GM23338 (cell line): ENCODE measurements around the gene SCFD1. TPM values are rescaled to one million over a fixed set of nuclear protein-coding genes. Genes with fewer than 3 reads are reported as not detected.

Experiments used
- ATAC-seq: fragments of 200-7000 bp; cut with Tn5 transposase; 3 replicates; pipeline ENCODE4 v1.9.1; 2020
- DNase-seq: peaks from one replicate; pipeline ENCODE4 v3.0.0-alpha.2; 2015; ENCODE audit warnings: low spot score
- H2AFZ ChIP-seq: fragments of 200-600 bp; sonication (generic); 2 replicates; pipeline ENCODE4 v1.8.0; 2016; ENCODE audit warnings: antibody characterized with exemption, mild to moderate bottlenecking, moderate library complexity
- H3F3A ChIP-seq: fragments of 200-600 bp; sonication (generic); replicated peaks from 2 replicates; pipeline ENCODE4 v1.8.0; 2017; ENCODE audit warnings: antibody characterized with exemption, mixed run types, low read depth
- H3K27ac ChIP-seq: fragments of 200-600 bp; sonication (generic); 2 replicates; pipeline ENCODE4 v1.6.1; 2016; ENCODE audit warnings: low read depth
- H3K27me3 ChIP-seq: fragments of 200-600 bp; sonication (generic); 2 replicates; pipeline ENCODE4 v1.8.0; 2016; ENCODE audit warnings: mild to moderate bottlenecking, mixed run types, moderate library complexity; ENCODE audit not compliant: insufficient read depth
- H3K36me3 ChIP-seq: fragments of 200-600 bp; sonication (generic); 2 replicates; pipeline ENCODE4 v1.8.0; 2016; ENCODE audit warnings: mild to moderate bottlenecking; ENCODE audit not compliant: insufficient read depth
- H3K4me1 ChIP-seq: fragments of 200-600 bp; sonication (generic); 2 replicates; pipeline ENCODE4 v1.8.0; 2016; ENCODE audit warnings: mild to moderate bottlenecking, moderate library complexity; ENCODE audit not compliant: insufficient read depth
- H3K4me2 ChIP-seq: fragments of 200-600 bp; sonication (generic); 2 replicates; pipeline ENCODE4 v1.7.1; 2017; ENCODE audit warnings: mixed run types
- H3K4me3 ChIP-seq: fragments of 200-600 bp; sonication (generic); 2 replicates; pipeline ENCODE4 v1.6.1; 2016; ENCODE audit warnings: mixed run types
- H3K79me2 ChIP-seq: fragments of 200-600 bp; sonication (generic); replicated peaks from 2 replicates; pipeline ENCODE4 v1.8.0; 2017; ENCODE audit warnings: mild to moderate bottlenecking; ENCODE audit not compliant: insufficient read depth
- H3K9me2 ChIP-seq: fragments of 200-600 bp; sonication (generic); 2 replicates; pipeline ENCODE4 v1.8.0; 2017; ENCODE audit not compliant: insufficient read depth
- H4K20me1 ChIP-seq: fragments of 200-600 bp; sonication (generic); replicated peaks from 2 replicates; pipeline ENCODE4 v1.8.0; 2017; ENCODE audit warnings: mild to moderate bottlenecking; ENCODE audit not compliant: insufficient read depth
- H3K27ac Mint-ChIP-seq: 2 replicates; pipeline ENCODE4 v1.8.0; 2020; ENCODE audit warnings: inconsistent platforms, mild to moderate bottlenecking, moderate library complexity, mixed read lengths
- H3K27me3 Mint-ChIP-seq: 3 replicates; pipeline ENCODE4 v1.8.0; 2022; ENCODE audit warnings: low read depth, mild to moderate bottlenecking, moderate library complexity, mixed read lengths, inconsistent platforms; ENCODE audit not compliant: insufficient read depth, poor library complexity
- H3K36me3 Mint-ChIP-seq: 3 replicates; pipeline ENCODE4 v1.8.0; 2021; ENCODE audit warnings: low read depth, mild to moderate bottlenecking, inconsistent platforms, moderate library complexity, mixed read lengths
- H3K4me1 Mint-ChIP-seq: 3 replicates; pipeline ENCODE4 v1.8.0; 2020; ENCODE audit warnings: mild to moderate bottlenecking, inconsistent platforms, mixed read lengths
- H3K4me3 Mint-ChIP-seq: 3 replicates; pipeline ENCODE4 v1.8.0; 2021; ENCODE audit warnings: moderate library complexity, mild to moderate bottlenecking, inconsistent platforms, mixed read lengths
- H3K9me3 Mint-ChIP-seq: 3 replicates; pipeline ENCODE4 v1.8.0; 2020; ENCODE audit warnings: moderate library complexity, mild to moderate bottlenecking, inconsistent platforms, mixed read lengths
- CREB1 ChIP-seq: fragments of 250-450 bp; sonication (Bioruptor Pico); IDR thresholded peaks from 2 replicates; pipeline ENCODE4 v1.5.0; 2020; ENCODE audit warnings: low read depth, mild to moderate bottlenecking, moderate library complexity
- CTCF ChIP-seq, 2 experiments: fragments of 200-600 bp in 1 of 2; sonication (generic) in 1 of 2; conservative IDR thresholded peaks; 2 replicates each; pipeline versions ENCODE4 v1.5.1 to v1.6.1; 2016 to 2017; ENCODE audit warnings: antibody characterized with exemption in 2 of 2, low read depth in 2 of 2, mild to moderate bottlenecking in 2 of 2, moderate library complexity in 1 of 2
- EZH2 ChIP-seq: fragments of 200-600 bp; sonication (generic); IDR thresholded peaks from one replicate; pipeline ENCODE4 v1.8.0; 2017; ENCODE audit warnings: antibody characterized with exemption, mild to moderate bottlenecking, low read depth; ENCODE audit not compliant: unreplicated experiment
- EZH2phosphoT487 ChIP-seq: fragments of 200-600 bp; sonication (generic); IDR thresholded peaks from one replicate; pipeline ENCODE4 v1.8.1; 2018; ENCODE audit warnings: antibody characterized with exemption; ENCODE audit not compliant: unreplicated experiment
- STAT1 ChIP-seq: IDR thresholded peaks from one replicate; pipeline ENCODE4 v1.6.1; 2016; ENCODE audit warnings: antibody characterized with exemption; ENCODE audit not compliant: unreplicated experiment
- ZNF114 ChIP-seq: fragments of 250-450 bp; sonication (Bioruptor Pico); IDR thresholded peaks from 2 replicates; pipeline ENCODE4 v1.5.0; 2020; ENCODE audit warnings: mild to moderate bottlenecking, moderate library complexity
- polyA plus RNA-seq: library from polyadenylated mRNA; unstranded; fragments of >200 nt; fragmentation: Nextera tagmentation; extraction: Ambion mirVana; gene quantifications from 2 replicates; pipeline ENCODE4 v1.2.1, GENCODE V29; 2016
- total RNA-seq: library from RNA; depleted of rRNA; stranded (reverse); fragments of >200 nt; shearing (Covaris generic); gene quantifications from 2 replicates; pipeline ENCODE4 v1.2.3, GENCODE V29; 2014
- TF ChIP-seq, protein P1 (sequence below): fragments of 250-450 bp; sonication (Bioruptor Pico); IDR thresholded peaks from 2 replicates; pipeline ENCODE4 v1.5.0; 2020; ENCODE audit warnings: mild to moderate bottlenecking, moderate library complexity
- TF ChIP-seq, protein P2 (sequence below): IDR thresholded peaks from one replicate; pipeline ENCODE4 v1.6.1; 2018; ENCODE audit warnings: antibody characterized with exemption; ENCODE audit not compliant: unreplicated experiment
- TF ChIP-seq, protein P3 (sequence below): IDR thresholded peaks from 2 replicates; pipeline ENCODE4 v1.6.1; 2016; ENCODE audit warnings: antibody characterized with exemption

SCFD1 gene
- total and polyA plus RNA-seq, 2 experiments from 2014 or later, result 77.6 to 110 TPM

- TF ChIP-seq, protein P1, sequence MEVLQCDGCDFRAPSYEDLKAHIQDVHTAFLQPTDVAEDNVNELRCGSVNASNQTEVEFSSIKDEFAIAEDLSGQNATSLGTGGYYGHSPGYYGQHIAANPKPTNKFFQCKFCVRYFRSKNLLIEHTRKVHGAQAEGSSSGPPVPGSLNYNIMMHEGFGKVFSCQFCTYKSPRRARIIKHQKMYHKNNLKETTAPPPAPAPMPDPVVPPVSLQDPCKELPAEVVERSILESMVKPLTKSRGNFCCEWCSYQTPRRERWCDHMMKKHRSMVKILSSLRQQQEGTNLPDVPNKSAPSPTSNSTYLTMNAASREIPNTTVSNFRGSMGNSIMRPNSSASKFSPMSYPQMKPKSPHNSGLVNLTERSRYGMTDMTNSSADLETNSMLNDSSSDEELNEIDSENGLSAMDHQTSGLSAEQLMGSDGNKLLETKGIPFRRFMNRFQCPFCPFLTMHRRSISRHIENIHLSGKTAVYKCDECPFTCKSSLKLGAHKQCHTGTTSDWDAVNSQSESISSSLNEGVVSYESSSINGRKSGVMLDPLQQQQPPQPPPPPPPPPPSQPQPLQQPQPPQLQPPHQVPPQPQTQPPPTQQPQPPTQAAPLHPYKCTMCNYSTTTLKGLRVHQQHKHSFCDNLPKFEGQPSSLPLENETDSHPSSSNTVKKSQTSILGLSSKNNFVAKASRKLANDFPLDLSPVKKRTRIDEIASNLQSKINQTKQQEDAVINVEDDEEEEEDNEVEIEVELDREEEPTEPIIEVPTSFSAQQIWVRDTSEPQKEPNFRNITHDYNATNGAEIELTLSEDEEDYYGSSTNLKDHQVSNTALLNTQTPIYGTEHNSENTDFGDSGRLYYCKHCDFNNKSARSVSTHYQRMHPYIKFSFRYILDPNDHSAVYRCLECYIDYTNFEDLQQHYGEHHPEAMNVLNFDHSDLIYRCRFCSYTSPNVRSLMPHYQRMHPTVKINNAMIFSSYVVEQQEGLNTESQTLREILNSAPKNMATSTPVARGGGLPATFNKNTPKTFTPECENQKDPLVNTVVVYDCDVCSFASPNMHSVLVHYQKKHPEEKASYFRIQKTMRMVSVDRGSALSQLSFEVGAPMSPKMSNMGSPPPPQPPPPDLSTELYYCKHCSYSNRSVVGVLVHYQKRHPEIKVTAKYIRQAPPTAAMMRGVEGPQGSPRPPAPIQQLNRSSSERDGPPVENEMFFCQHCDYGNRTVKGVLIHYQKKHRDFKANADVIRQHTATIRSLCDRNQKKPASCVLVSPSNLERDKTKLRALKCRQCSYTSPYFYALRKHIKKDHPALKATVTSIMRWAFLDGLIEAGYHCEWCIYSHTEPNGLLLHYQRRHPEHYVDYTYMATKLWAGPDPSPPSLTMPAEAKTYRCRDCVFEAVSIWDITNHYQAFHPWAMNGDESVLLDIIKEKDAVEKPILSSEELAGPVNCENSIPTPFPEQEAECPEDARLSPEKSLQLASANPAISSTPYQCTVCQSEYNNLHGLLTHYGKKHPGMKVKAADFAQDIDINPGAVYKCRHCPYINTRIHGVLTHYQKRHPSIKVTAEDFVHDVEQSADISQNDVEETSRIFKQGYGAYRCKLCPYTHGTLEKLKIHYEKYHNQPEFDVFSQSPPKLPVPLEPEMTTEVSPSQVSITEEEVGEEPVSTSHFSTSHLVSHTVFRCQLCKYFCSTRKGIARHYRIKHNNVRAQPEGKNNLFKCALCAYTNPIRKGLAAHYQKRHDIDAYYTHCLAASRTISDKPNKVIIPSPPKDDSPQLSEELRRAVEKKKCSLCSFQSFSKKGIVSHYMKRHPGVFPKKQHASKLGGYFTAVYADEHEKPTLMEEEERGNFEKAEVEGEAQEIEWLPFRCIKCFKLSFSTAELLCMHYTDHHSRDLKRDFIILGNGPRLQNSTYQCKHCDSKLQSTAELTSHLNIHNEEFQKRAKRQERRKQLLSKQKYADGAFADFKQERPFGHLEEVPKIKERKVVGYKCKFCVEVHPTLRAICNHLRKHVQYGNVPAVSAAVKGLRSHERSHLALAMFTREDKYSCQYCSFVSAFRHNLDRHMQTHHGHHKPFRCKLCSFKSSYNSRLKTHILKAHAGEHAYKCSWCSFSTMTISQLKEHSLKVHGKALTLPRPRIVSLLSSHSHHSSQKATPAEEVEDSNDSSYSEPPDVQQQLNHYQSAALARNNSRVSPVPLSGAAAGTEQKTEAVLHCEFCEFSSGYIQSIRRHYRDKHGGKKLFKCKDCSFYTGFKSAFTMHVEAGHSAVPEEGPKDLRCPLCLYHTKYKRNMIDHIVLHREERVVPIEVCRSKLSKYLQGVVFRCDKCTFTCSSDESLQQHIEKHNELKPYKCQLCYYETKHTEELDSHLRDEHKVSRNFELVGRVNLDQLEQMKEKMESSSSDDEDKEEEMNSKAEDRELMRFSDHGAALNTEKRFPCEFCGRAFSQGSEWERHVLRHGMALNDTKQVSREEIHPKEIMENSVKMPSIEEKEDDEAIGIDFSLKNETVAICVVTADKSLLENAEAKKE (CRISPR knock-in tag), result no peak
- no peak for TF ChIP-seq EZH2phosphoT487
- TF ChIP-seq CREB1 (CRISPR knock-in tag), result no peak
These were observed 33.0 kb downstream of the SCFD1 start (continued) for GRCh38 chr14:30655124-30655523.

GRCh38 chr14:30655658-30656057 lies 33.5 kb downstream of the SCFD1 start:
- H3K9me3 Mint-ChIP-seq, result no peaks in the 10 kb centered on the region
- no peak overlapping the region for H3K27ac Mint-ChIP-seq
- Histone ChIP-seq H3K27ac (0 out of 2 replicates have a peak overlapping the region, but pooled peaks have one; percentile 55), H3K79me2 (no peaks in the 10 kb centered on the region), H3K4me2 (no peak overlapping the region), H3K27me3 (no peaks in the 10 kb centered on the region), H3K4me3 (no peak overlapping the region), H3K9me2 (no peaks in the 10 kb centered on the region), H2AFZ (no peak overlapping the region), H4K20me1 (no peaks in the 10 kb centered on the region), H3K4me1 (no peaks in the 10 kb centered on the region), H3K36me3 (peaks cover 27% of the 10 kb centered on the region; the same call in 1 of the 2 replicates), H3F3A (no peaks in the 10 kb centered on the region)
- H3K27me3 Mint-ChIP-seq, result no peaks in the 10 kb centered on the region
- ATAC-seq (no peak), DNase-seq (no peak)
- H3K4me3 Mint-ChIP-seq, result no peak overlapping the region
- no peaks in the 10 kb centered on the region for H3K4me1 Mint-ChIP-seq
- peaks cover 25% of the 10 kb centered on the region for H3K36me3 Mint-ChIP-seq
- TF ChIP-seq, protein P2, sequence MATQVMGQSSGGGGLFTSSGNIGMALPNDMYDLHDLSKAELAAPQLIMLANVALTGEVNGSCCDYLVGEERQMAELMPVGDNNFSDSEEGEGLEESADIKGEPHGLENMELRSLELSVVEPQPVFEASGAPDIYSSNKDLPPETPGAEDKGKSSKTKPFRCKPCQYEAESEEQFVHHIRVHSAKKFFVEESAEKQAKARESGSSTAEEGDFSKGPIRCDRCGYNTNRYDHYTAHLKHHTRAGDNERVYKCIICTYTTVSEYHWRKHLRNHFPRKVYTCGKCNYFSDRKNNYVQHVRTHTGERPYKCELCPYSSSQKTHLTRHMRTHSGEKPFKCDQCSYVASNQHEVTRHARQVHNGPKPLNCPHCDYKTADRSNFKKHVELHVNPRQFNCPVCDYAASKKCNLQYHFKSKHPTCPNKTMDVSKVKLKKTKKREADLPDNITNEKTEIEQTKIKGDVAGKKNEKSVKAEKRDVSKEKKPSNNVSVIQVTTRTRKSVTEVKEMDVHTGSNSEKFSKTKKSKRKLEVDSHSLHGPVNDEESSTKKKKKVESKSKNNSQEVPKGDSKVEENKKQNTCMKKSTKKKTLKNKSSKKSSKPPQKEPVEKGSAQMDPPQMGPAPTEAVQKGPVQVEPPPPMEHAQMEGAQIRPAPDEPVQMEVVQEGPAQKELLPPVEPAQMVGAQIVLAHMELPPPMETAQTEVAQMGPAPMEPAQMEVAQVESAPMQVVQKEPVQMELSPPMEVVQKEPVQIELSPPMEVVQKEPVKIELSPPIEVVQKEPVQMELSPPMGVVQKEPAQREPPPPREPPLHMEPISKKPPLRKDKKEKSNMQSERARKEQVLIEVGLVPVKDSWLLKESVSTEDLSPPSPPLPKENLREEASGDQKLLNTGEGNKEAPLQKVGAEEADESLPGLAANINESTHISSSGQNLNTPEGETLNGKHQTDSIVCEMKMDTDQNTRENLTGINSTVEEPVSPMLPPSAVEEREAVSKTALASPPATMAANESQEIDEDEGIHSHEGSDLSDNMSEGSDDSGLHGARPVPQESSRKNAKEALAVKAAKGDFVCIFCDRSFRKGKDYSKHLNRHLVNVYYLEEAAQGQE, result no peak
- TF ChIP-seq STAT1 (no peak), CREB1 (CRISPR knock-in tag) (no peak), CTCF (conservative IDR thresholded peaks at IDR 0.05; ENCODE audit: low read depth in 2 of 2) (no peak), ZNF114 (CRISPR knock-in tag) (no peak), EZH2 (no peak)
- TF ChIP-seq, protein P3, sequence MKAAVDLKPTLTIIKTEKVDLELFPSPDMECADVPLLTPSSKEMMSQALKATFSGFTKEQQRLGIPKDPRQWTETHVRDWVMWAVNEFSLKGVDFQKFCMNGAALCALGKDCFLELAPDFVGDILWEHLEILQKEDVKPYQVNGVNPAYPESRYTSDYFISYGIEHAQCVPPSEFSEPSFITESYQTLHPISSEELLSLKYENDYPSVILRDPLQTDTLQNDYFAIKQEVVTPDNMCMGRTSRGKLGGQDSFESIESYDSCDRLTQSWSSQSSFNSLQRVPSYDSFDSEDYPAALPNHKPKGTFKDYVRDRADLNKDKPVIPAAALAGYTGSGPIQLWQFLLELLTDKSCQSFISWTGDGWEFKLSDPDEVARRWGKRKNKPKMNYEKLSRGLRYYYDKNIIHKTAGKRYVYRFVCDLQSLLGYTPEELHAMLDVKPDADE, result no peak
